Measurements from ENCODE around the gene CTTN. TPM values are rescaled to one million over a fixed set of nuclear protein-coding genes. Genes with fewer than 3 reads are reported as not detected.

CTTN gene
- total and polyA plus RNA-seq, 8 donors: 68.7 to 130 (median 87.6) TPM

GRCh38 chr11:70482529-70482917 is 84.2 kb downstream of the CTTN start:
- H3K36me3 ChIP-seq: peaks cover 0 to 16% (median 0%) of the 10 kb centered on the region in 3 donors
- no peaks in the 10 kb centered on the region for H3K4me1 ChIP-seq
- 87 to 91% methylated on average over 12 of the region's 12 CpGs for WGBS, 2 donors
- no peaks in the 10 kb centered on the region for H3K9me3 ChIP-seq
- H3K27me3 ChIP-seq: no peaks in the 10 kb centered on the region
- no peak for TF ChIP-seq CTCF (IDR thresholded peaks at IDR 0.05)
- H3K4me3 ChIP-seq: no peak overlapping the region
- no peak for ATAC-seq
- no peak for DNase-seq
- intact Hi-C loops (cut with DNase I): no loop called here
- FAIRE-seq: no peak
- H3K27ac ChIP-seq: no peak overlapping the region

DNA sequence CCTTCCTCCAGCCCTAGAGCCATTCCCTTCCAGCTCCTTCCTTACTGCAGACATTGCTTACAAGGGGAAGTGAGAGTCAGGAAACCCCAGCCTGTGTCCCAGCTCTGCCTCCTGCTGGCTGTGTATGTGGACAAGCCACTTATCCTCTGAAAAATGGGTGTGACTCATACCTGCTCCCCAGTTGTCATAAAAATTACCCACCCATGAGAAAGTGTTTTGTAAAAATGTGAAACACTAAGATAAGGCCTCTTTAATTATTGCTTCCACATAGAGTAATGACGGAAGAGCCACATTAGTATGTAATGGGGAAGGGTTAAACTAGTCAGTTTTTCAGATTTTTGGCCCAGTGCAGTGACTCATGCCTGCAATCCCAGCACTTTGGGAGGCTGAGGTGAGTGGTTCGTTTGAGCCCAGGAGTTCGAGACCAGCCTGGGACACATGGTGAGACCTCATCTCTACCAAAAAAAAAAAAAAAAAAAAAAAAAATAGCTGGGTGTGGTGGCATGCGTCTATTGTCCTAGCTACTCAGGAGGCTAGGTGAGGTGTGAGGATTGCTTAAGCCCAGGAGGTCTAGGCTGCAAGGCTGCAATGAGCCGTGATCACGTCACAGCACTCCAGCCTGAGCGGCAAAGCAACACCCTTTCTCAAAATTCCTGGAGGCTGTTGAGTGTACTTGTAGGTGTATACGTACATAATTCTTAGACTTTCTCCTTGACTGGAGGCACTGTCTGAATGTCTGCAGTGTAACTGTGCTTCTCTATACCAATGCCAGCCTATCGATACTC is 84.9 kb downstream of the CTTN start:
- FAIRE-seq: no peak
- Histone ChIP-seq H3K9me3 (no peaks in the 10 kb centered on the region), H3K36me3 (peaks cover 0 to 16% (median 0%) of the 10 kb centered on the region in 3 donors), H3K27me3 (no peaks in the 10 kb centered on the region), H3K4me1 (no peaks in the 10 kb centered on the region), H3K4me3 (no peak overlapping the region), H3K27ac (no peak overlapping the region)
- DNase-seq: peak in 1 of 6 donors; percentile 4
- no peak for TF ChIP-seq CTCF (IDR thresholded peaks at IDR 0.05)
- peak in 3 of 4 donors; percentile 21 to 51 (median 45) for ATAC-seq
- intact Hi-C loops (cut with DNase I): no loop called here
- WGBS, 2 donors: 90 to 92% methylated on average over 9 of the region's 9 CpGs

DNA sequence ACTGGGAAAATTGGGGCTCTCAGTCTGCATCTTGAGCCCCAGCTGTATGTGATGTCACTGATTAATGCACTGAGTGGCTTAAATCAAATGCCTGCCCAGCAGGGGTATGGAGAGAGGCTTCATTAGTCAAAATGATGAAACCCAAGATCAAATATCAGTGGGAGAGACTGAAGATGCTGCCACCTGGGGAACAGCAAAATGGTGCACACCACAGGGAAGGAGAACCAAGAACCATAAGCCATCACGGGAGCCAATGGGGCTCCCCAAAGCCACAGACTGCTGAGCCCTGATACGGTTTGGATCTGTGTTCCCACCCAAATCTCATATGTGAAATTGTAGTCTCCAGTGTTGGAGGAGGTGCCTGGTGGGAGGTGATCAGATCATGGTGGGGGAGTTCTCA is 85.6 kb downstream of the CTTN start:
- DNase-seq (no peak), ATAC-seq (no peak), FAIRE-seq (no peak)
- no peak overlapping the region for H3K27ac ChIP-seq
- WGBS, 2 donors: 91 to 94% methylated on average over 2 of the region's 2 CpGs
- no peaks in the 10 kb centered on the region for H3K9me3 ChIP-seq
- intact Hi-C loops (cut with DNase I): no loop called here
- H3K27me3 ChIP-seq: no peaks in the 10 kb centered on the region
- H3K36me3 ChIP-seq: peaks cover 0 to 16% (median 0%) of the 10 kb centered on the region in 3 donors
- TF ChIP-seq CTCF (IDR thresholded peaks at IDR 0.05): no peak
- H3K4me1 ChIP-seq: no peaks in the 10 kb centered on the region
- H3K4me3 ChIP-seq: no peak overlapping the region

DNA sequence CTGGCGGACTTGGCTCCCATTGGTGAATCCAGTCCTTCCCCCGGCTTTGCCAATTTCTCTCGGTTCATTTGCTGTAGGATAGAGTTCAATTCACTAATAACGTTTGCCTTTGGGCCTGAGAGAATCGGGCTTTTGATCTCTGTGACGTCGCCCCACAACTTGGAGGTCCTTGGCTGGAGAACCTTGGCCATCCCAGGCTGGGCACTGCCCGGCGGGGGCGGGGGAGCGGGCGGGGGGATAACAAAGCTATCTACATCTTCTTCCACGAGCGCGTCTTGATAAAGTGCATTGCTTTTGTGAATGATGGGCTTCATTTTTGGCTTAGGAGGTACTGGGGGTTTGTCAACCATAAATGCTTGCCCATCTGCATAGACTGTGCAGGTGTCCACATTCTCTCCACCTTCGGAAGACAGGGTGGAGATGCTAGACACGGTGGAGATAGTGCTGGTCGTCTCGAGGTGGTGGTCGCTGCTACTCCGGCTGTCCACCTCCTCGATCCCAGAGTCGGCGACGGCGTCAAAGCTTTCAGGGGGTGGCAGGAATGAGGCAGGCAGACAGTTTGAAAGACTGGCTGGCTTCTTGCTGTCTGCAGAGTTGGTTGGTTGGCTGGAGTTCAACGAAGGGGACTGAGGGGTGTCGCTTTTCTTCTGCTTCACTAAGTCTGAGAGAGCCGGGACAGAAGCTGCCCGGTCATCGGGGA is 87.1 kb downstream of the CTTN start:
- H3K4me3 ChIP-seq: no peak overlapping the region
- no peak overlapping the region for H3K27ac ChIP-seq
- intact Hi-C loops (cut with DNase I): no loop called here
- H3K4me1 ChIP-seq: no peaks in the 10 kb centered on the region
- H3K27me3 ChIP-seq: no peaks in the 10 kb centered on the region
- 94% methylated on average over 31 of the region's 31 CpGs for WGBS, 2 donors
- H3K36me3 ChIP-seq: peaks cover 0 to 16% (median 0%) of the 10 kb centered on the region in 3 donors
- H3K9me3 ChIP-seq: no peaks in the 10 kb centered on the region
- DNase-seq: no peak
- no peak for FAIRE-seq
- no peak for ATAC-seq
- TF ChIP-seq CTCF (IDR thresholded peaks at IDR 0.05): no peak

DNA sequence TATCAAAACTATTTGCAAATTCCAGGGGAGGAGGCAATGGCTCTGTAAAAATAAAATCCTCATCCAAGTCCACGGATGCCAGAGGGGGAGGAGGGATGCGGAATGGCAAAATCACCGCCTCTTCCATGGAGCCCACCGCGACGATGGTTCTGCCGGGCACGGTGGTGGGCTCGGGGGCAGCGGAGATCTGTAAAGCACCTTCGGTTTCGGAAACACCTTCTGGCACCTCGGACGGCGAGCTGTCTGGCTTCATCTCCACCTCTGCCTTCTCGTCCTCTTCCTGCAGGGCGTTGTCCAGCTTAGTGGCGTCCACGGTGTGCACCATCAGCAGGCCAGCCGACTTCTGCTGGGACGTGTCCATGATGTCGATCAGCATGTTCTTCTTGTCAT is 87.7 kb downstream of the CTTN start:
- no peaks in the 10 kb centered on the region for H3K27me3 ChIP-seq
- no peak overlapping the region for H3K4me3 ChIP-seq
- peaks cover 0 to 16% (median 0%) of the 10 kb centered on the region in 3 donors for H3K36me3 ChIP-seq
- no peaks in the 10 kb centered on the region for H3K4me1 ChIP-seq
- ATAC-seq (no peak), DNase-seq (no peak), FAIRE-seq (no peak)
- 94 to 98% methylated on average over 22 of the region's 22 CpGs for WGBS, 2 donors
- H3K9me3 ChIP-seq: no peaks in the 10 kb centered on the region
- TF ChIP-seq CTCF (IDR thresholded peaks at IDR 0.05): no peak
- intact Hi-C loops (cut with DNase I): no loop called here
- H3K27ac ChIP-seq: no peak overlapping the region
